H1 (cell line): ENCODE measurements around the gene FHDC1. TPM values are rescaled to one million over a fixed set of nuclear protein-coding genes. Genes with fewer than 3 reads are reported as not detected.

ENCODE experiments used
- SIX5 ChIP-seq: IDR thresholded peaks from 2 replicates; pipeline ENCODE4 v1.6.1; 2011; ENCODE audit warnings: mild to moderate bottlenecking, low read depth, low read length
- polyA plus RNA-seq, 7 experiments: library from polyadenylated mRNA; depleted of rRNA in 3 of 7; stranded (reverse) in 5 of 7; unstranded in 2 of 7; fragments of >200 nt in 5 of 7; fragments of 200-250 nt in 2 of 7; gene quantifications; 1 replicate in 5 of 7; 2 replicates in 1 of 7; 4 replicates in 1 of 7; pipeline versions ENCODE4 v1.2.1 to v1.2.3, GENCODE V29; 2011 to 2013; ENCODE audit warnings: missing spikeins in 2 of 7, mixed read lengths in 2 of 7
- total RNA-seq: library from RNA; stranded (reverse); fragmentation: NEBNext Ultra II Directional; extraction: Animal tissue kit (Norgen Biotek cat#: 25700); gene quantifications from 2 replicates; pipeline ENCODE4 v1.2.1, GENCODE V29; 2021
- TF ChIP-seq, protein P1 (sequence below): IDR thresholded peaks from 2 replicates; pipeline ENCODE4 v1.6.1; 2011; ENCODE audit warnings: low read length, improper control_type of control experiment

Gene FHDC1
- total and polyA plus RNA-seq, 2 of the 8 experiments (the other 6 are each of a cell fraction or from before 2014, with no cell fraction given): 6.4 to 28.6 TPM

DNA sequence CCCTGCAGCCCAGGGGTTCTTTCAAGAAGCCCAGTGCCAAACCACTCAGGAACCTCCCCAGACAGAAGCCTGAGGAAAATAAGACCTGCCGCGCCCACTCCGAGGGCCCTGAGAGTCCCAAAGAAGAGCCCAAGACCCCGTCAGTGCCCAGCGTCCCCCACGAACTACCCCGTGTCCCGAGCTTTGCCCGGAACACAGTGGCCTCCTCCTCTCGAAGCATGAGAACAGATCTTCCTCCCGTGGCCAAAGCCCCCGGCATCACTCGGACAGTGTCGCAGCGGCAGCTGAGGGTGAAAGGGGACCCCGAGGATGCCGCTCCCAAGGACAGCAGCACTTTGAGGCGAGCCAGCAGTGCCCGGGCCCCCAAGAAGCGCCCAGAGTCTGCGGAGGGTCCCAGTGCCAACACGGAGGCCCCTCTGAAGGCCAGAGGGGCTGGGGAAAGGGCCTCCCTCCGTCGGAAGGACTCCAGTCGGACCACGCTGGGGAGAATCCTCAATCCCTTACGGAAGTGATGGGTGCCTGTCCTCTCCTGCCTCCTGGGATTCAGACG is 40.2 kb downstream of the FHDC1 start (continued):
- TF ChIP-seq, protein P1, sequence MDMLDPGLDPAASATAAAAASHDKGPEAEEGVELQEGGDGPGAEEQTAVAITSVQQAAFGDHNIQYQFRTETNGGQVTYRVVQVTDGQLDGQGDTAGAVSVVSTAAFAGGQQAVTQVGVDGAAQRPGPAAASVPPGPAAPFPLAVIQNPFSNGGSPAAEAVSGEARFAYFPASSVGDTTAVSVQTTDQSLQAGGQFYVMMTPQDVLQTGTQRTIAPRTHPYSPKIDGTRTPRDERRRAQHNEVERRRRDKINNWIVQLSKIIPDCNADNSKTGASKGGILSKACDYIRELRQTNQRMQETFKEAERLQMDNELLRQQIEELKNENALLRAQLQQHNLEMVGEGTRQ: no peak
- no peak for TF ChIP-seq SIX5
